Rectal smooth muscle tissue (tissue), 1 donor: ENCODE results near the gene AXL.

Experiments
- H3K27ac ChIP-seq: one replicate; pipeline ENCODE4 v1.7.0; 2013; ENCODE audit warnings: low read depth, low read length, inconsistent platforms
- H3K27me3 ChIP-seq: one replicate; pipeline ENCODE4 v1.7.0; 2013; ENCODE audit warnings: low read length; ENCODE audit not compliant: control insufficient read depth, insufficient read depth
- H3K36me3 ChIP-seq: one replicate; pipeline ENCODE4 v1.7.0; 2013; ENCODE audit warnings: low read length; ENCODE audit not compliant: control insufficient read depth, insufficient read depth
- H3K4me1 ChIP-seq: one replicate; pipeline ENCODE4 v1.7.0; 2013; ENCODE audit warnings: low read length; ENCODE audit not compliant: control insufficient read depth, insufficient read depth
- H3K4me3 ChIP-seq: one replicate; pipeline ENCODE4 v1.7.0; 2013; ENCODE audit warnings: low read length
- H3K9ac ChIP-seq: one replicate; pipeline ENCODE4 v1.7.0; 2013; ENCODE audit warnings: low read length

The AXL gene

DNA sequence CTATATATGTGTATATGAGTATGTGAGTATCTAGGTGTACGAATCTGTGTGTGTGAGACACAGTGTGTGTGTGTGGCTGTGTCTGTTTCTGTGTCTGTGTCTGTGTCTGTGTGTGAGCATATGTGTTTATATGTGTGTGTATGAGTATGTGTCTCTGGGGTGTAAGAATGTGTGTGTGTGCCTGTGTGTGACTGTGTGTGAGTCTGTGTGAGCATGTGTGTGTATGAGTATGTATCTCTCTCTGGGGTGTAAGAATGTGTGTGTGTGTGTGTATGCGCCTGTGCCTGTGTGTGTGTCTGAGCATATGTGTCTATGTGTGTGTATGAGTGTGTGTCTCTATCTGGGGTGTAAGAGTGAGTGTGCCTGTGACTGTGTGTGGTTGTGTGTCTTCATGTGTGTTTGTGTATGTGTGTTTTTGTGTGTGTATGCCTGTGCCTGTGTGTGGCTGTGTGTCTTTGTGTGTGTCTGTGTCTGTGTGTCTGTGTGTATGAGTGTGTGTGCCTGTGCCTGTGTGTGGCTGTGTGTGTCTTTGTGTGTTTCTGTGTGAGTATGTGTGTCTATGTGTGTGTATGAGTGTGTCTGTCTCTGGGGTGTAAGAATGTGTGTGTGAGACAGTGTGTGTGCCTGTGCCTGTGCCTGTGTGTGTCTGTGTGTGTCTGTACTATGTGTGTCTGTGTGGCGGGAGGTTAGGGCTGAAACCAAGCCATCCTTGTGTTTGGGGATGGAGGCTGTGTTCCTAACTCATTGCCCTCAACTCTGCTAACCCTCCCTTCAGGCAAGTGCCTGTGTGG, 11.2 kb downstream of the AXL start:
- H3K4me3 ChIP-seq: no peak overlapping the region
- no peak overlapping the region for H3K27ac ChIP-seq
- H3K4me1 ChIP-seq: peaks cover 6% of the 10 kb centered on the region
- H3K9ac ChIP-seq: no peak overlapping the region
- H3K27me3 ChIP-seq: no peaks in the 10 kb centered on the region
- H3K36me3 ChIP-seq: peaks cover 3% of the 10 kb centered on the region

DNA sequence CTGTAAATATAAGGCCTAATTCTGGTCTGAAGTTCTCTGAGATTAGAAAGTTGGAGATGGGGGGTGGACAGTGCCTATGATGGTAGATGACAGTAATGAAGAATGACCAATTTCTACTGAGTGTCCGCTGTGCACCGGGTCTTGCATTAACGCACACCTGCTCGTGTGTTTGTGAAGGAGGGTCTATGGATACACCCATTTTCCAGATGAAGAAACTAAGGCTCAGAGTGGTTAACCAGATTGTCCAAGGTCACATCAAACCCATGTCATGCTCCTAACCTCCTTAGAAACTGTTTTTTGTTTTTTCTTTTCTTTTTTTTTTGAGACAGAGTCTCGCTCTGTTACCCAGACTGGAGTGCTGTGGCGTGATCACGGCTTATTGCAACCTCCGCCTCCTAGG, 13.7 kb downstream of the AXL start:
- Histone ChIP-seq H3K36me3 (peaks cover 11% of the 10 kb centered on the region), H3K27me3 (no peaks in the 10 kb centered on the region)

DNA sequence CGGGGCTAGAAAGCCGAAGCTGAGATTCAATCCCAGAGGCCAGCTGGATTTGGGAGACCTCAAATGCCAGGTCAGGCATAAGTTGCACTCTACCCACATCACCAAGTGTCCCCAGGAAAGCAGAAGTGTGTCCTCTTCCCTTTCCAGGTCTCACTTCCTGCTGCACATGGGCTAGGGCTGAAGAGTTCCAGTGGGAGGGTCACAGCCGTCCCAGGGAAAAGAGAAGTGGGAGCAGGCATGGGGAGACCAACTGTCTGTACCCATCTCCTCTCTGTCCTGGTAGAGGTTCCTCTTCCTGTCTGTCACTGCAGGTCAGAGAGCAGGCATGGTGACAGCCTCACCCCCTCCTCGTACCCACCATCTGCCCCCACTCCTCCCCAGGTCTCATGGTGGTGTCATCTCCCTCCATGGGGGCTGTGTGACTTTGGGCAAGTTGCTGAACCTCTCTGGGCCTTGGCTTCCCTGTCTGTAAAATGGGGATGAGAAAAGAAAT, 14.8 kb downstream of the AXL start:
- no peak overlapping the region for H3K27ac ChIP-seq
- H3K9ac ChIP-seq: no peak overlapping the region
- no peaks in the 10 kb centered on the region for H3K4me1 ChIP-seq
- H3K27me3 ChIP-seq: no peaks in the 10 kb centered on the region
- no peak overlapping the region for H3K4me3 ChIP-seq
- H3K36me3 ChIP-seq: peaks cover 20% of the 10 kb centered on the region

More for the DNA sequence above, 13.7 kb downstream of the AXL start:
- H3K27ac ChIP-seq: no peak overlapping the region
- no peaks in the 10 kb centered on the region for H3K4me1 ChIP-seq
- no peak overlapping the region for H3K9ac ChIP-seq
- H3K4me3 ChIP-seq: no peak overlapping the region

DNA sequence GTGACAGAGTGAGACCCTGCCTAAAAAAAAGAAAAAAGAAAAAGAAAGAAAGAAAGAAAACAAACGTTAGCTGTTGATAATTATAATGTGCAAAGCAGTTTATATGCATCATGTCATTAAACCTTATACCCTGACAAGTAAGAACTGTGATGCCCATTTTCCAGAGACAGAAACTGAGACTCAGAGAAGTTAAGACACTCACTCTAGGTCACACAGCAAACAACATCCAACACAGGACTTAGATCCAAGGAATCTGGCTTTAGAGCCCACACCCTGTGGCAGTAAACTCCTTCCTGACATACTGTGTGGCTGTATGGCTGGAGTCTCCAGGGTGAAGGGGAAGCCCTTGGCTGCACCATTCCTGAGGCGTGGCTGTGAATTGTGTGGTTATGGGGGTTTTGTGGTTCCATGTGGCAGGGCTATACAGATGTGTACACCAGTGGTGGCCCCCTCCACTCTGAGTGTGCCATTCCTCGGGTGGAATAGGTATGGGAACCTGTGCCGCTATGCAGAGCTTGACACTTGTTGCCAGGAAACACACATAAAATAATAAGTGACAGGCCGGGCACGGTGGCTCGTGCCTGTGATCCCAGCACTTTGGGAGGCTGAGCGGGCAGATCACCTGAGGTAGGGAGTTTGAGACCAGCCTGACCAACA, 15.6 kb downstream of the AXL start:
- H3K4me1 ChIP-seq: no peaks in the 10 kb centered on the region
- no peak overlapping the region for H3K4me3 ChIP-seq
- H3K36me3 ChIP-seq: peaks cover 28% of the 10 kb centered on the region
- H3K9ac ChIP-seq: no peak overlapping the region
- H3K27ac ChIP-seq: no peak overlapping the region
- H3K27me3 ChIP-seq: no peaks in the 10 kb centered on the region

DNA sequence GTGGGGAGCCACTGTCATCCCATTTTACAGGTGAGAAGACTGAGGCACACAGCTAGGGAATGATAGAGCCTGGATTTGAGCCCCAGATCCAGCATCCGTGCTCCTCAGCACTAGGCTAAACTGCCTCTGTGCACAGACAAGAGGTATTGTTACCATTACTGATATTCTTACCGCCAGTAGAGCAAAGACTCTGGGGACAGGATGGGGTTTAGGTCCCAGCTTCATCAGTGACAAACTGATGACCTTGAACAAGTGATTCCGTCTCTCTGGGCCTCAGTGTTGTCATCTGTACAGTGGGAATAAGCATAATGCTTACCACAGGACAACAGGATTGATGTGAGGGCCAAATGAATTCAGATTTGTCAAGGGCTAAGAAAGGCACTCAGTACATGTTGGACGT, 16.5 kb downstream of the AXL start:
- Histone ChIP-seq H3K4me3 (no peak overlapping the region), H3K9ac (no peak overlapping the region), H3K36me3 (peaks cover 35% of the 10 kb centered on the region), H3K27ac (no peak overlapping the region), H3K27me3 (no peaks in the 10 kb centered on the region), H3K4me1 (no peaks in the 10 kb centered on the region)

DNA sequence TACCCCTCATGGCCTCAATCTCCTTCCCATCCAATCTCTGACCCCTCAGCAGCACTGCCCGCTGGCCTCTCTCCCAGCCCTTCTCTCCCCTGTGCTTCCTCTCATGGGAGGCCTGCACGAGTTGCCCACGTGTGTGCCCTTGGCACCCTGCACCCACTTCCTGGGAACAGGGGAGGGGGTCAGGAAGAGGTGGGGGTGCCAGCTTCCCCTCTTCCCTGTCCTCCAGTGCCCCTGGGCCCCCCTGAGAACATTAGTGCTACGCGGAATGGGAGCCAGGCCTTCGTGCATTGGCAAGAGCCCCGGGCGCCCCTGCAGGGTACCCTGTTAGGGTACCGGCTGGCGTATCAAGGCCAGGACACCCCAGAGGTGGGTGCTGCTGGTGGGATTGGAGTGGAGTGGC, 19.2 kb downstream of the AXL start:
- no peak overlapping the region for H3K27ac ChIP-seq
- H3K27me3 ChIP-seq: no peaks in the 10 kb centered on the region
- H3K9ac ChIP-seq: no peak overlapping the region
- H3K4me1 ChIP-seq: no peaks in the 10 kb centered on the region
- H3K36me3 ChIP-seq: peaks cover 46% of the 10 kb centered on the region
- no peak overlapping the region for H3K4me3 ChIP-seq

DNA sequence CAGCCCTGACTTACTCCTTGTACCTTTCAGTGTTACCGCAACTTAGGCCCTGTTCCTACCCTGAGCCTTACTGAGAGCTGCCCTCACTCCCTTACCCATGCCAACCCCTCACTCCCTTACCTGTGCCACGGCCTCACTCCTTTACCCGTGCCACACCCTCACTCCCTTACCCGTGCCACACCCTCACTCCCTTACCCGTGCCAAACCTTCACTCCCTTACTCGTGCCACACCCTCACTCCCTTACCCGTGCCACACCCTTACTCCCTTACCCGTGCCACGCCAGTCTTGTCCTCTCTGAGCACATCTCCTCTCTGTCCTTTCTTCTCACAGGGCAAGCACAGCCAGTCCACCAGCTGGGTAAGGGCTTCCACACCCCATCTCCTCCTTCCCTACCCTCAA, 20.3 kb downstream of the AXL start:
- Histone ChIP-seq H3K27ac (no peak overlapping the region), H3K36me3 (peaks cover 46% of the 10 kb centered on the region), H3K4me3 (no peak overlapping the region)

DNA sequence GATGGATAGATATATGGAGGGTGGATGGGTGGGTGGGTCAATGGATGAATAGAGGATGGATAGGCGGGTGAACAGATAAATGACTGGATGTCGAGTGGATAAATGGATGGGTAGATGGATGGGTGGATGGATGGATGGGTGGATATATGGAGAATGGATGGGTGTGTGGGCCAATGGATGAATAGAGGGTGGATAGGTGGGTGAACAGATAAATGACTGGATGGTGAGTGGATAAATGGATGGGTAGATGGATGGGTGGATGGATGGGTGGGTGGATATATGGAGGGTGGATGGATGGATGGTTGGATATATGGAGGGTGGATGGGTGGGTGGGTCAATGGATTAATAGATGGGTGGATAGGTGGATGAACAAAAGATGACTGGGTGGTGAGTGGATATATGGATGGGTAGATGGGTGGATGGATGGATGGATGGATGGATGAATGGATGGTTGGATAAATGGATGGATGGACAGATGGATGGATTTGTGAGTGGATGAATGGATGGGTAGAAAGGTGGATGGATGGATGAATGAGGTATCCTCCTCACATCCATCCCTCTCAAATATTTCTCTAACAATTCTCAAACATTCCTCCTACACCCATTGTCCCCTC, 21.0 kb downstream of the AXL start:
- peaks cover 46% of the 10 kb centered on the region for H3K36me3 ChIP-seq
- H3K4me3 ChIP-seq: no peak overlapping the region
- H3K27ac ChIP-seq: no peak overlapping the region
- no peaks in the 10 kb centered on the region for H3K4me1 ChIP-seq
- no peaks in the 10 kb centered on the region for H3K27me3 ChIP-seq
- no peak overlapping the region for H3K9ac ChIP-seq

More for the DNA sequence above, 20.3 kb downstream of the AXL start:
- no peaks in the 10 kb centered on the region for H3K27me3 ChIP-seq
- H3K4me1 ChIP-seq: no peaks in the 10 kb centered on the region
- H3K9ac ChIP-seq: no peak overlapping the region

DNA sequence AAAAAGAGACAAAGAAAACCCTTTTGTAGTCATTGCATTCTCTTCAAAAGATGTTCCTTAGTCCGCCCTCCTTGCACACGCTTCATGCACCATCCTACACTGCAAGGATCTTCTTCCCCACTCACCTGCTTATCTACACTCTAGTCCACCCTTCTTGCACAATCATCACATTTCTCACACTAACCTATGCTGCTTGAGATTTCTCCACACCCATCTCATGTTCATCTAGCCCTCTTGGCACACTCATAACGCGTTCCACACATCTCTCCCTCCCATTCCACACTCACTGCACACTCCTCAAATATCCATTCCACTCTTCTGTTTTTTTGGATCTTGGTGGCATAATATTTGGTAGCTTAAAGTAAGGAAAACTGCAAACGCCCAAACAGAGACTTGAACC, 22.8 kb downstream of the AXL start:
- Histone ChIP-seq H3K27ac (no peak overlapping the region), H3K9ac (no peak overlapping the region), H3K27me3 (no peaks in the 10 kb centered on the region), H3K36me3 (peaks cover 44% of the 10 kb centered on the region), H3K4me3 (no peak overlapping the region), H3K4me1 (no peaks in the 10 kb centered on the region)

DNA sequence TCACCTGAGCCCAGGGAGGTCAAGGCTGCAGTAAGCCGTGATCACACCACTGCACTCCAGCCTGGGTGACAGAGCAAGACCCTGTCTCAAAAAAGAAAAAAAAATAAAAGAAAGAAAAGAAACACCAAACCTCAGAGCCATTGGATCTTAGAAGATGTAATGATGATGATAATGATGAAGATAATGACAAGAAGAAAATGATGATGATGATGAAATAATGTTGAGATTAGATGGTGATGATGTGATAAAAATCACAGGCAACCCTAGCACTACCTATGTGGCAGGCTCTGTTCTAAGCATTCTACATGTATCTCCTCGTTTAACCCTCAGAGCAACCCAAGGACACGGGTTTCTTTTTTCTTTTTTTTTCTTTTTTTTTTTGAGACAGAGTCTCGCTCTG, 25.1 kb downstream of the AXL start:
- no peaks in the 10 kb centered on the region for H3K4me1 ChIP-seq
- H3K36me3 ChIP-seq: peaks cover 31% of the 10 kb centered on the region
- no peaks in the 10 kb centered on the region for H3K27me3 ChIP-seq
- H3K4me3 ChIP-seq: no peak overlapping the region
- H3K27ac ChIP-seq: no peak overlapping the region
- H3K9ac ChIP-seq: no peak overlapping the region

DNA sequence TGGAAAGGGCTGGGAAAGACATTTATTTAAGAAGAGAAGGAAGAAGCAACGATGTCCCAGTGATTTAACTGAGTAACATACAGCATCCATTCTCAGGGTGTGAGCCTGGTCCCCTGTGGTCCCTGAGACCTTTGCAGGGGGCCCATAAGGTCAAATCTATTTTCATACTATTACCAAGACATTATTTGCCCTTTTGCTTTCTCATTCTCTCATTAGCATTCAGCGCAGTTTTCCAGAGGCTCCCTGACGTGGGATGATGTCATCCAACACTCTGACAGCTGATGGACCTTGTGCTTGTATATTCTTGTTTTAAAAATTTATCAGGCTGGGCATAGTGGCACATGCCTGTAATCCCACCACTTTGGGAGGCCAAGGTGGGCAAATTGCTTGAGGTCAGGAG, 26.8 kb downstream of the AXL start:
- Histone ChIP-seq H3K4me3 (no peak overlapping the region), H3K4me1 (no peaks in the 10 kb centered on the region), H3K9ac (no peak overlapping the region), H3K27ac (no peak overlapping the region), H3K27me3 (no peaks in the 10 kb centered on the region), H3K36me3 (peaks cover 24% of the 10 kb centered on the region)

DNA sequence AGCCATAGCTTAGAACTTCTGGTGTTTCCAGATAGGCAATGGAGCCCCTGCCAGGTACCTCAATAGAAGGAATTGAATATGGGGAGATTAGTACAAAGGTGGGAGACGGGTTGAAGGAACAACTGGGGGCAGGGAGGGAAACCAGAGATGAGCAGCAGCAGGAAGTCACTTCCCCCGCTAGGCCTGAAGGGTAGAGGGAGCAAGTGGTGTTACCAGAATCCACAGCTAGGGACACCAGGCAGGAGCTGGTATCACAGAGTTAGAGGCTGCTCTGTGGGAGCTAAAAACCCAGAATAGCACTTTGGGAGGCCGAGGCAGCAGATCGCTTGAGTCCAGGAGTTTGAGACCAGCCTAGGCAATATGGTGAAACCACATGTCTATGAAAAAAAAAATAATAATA, 29.9 kb downstream of the AXL start:
- Histone ChIP-seq H3K27ac (no peak overlapping the region), H3K9ac (no peak overlapping the region), H3K4me3 (no peak overlapping the region), H3K4me1 (no peaks in the 10 kb centered on the region), H3K27me3 (no peaks in the 10 kb centered on the region), H3K36me3 (peaks cover 25% of the 10 kb centered on the region)
